IPS DF 4.7 (cell line): Measurements from ENCODE around the gene DCAF5.
"Not testable (repeated sequence)": the region's sequence is repeated elsewhere in the genome, so short reads cannot be mapped to it uniquely, and the experiment has no call there.

ENCODE experiments used
- DNase-seq: peaks from one replicate; pipeline ENCODE4 v3.0.0-alpha.2; 2013; ENCODE audit warnings: low spot score; ENCODE audit errors: extremely low read depth

The DCAF5 gene

DNA sequence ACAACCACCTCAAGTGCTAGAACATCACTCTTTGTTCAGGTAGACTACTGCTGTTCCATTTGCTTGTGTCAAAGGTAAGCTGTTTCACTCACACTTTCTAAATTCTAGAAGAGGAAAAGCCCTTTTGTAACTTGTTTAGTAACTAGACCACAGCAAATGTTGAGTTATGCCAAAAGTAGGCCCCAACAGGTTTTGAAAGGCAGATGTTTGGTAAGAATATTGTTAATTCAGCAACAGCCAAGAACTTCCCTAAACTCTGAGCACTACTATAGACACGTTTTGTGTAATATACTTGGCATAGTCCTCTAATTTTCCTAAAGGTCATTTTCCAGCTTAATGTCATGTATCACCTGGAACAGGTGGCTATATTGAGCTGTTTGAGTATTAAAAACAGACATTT is 79.0 kb downstream of the DCAF5 start:
- no peak for DNase-seq

DNA sequence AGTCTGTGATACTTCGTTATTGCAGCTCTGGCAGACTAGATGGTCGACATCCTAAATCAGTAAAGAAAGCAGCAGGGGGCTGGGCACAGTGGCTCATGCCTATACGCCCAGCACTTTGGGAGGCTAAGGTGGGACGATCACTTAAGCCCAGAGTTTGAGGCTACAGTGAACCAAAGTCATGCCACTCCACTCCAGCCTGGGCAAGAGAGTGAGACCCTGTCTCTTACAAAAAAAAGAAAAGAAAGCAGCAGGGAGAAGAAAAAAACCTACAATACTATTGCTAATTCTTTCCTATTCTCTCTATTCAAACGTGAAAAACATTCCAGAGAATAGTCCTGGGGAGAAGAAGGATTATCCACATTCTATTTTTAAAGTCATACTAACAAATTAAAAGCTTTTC is 79.5 kb downstream of the DCAF5 start:
- DNase-seq = no peak

DNA sequence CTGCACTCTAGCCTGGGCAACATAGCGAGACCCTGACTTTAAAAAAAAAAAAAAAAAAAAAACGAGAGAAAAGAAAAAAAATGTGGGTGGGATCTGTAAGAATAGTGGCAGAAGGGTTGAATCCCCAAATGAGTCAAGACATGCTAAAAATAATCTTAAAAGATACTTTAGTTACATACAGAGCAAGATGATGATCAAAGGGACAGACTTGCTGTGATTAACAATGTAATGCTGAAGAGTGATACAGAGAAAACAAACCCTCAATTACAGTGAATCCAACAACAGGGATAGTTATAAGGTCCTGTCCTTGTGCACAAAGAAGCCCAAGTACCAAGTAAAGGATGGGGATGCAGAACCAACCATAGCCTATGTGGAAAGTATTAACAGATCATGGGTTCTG is 80.3 kb downstream of the DCAF5 start:
- DNase-seq = no peak

DNA sequence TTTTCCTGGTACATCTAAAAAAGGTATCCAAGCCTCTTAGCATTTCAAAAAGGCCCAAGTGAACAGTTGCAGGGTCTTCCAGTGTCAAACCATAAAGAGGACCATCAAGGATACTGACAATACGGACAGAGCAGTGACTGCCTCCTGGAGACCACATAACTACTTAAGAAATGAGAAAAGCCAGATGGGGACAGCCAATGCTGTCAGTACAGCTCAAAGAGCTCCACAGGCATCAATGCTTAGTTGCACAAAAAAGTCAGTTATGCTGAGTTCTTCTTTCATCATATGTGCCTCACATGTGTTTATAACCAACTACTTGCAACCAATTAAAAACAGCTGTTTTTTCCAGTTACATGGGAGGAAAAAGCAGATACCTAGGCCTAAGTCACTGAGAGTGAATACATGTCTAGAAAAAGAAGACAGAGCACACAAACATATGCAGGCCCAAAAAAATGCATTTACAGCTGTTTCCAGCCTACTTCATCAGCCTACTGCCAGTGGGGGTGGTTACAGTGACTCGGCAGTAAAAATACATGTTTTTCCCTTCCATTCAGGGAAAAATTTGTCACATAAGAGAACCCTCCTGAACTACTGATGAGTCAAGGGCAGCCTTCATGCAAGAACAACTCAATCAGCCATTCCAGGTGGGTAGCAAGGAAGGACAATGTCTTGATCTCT is 84.0 kb downstream of the DCAF5 start:
- no peak for DNase-seq

DNA sequence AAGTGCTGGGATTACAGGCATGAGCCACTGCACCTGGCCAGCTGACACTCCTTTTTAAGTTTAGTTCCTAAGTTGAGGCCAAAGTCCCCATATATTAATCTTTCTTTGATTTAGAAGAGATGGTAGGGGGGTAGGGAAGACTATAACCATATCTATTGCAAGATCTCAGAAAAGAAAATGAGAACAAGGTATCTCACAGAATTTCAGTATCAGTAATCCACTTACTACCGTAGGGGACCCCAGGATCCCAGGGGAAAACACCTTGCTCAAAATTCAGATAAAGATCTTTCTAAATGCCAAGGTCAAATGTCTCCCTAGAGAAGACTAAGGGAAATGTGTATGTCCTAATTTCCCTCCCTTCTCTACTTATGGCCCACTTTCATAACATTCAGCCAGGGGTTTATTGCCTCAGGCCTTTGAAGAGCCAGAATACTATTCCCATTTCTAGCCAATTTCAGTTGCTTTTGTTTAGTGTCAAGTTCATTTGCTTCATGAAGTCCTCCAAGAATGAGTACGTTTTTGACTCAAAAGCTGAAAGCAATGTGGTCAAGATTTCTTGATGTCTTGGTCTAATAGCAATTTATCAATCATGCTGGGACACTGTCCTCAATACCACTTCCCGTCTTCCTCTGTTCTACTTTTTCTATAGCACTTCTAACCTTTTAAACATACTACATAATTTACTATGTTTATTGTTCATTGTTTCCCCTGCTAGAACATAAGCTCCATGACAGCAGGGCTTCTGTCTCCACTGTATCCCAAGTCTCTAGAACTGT is 86.3 kb downstream of the DCAF5 start:
- DNase-seq = no peak

DNA sequence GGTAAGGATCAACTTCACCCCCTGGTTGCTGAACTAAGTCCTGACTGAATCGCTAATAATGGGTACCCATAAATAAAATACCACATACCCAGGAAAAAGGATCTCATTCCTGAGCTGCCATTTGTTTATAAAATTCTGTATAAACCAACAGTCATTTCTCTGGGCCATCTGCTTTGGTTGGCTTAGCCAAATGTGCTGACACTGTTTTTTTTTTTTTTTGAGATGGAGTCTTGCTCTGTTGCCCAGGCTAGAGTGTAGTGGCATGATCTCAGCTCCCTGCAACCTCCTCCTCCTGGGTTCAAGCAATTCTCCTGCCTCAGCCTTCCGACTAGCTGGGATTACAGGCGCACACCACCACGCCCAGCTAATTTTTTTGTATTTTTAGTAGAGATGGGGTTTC is 87.0 kb downstream of the DCAF5 start:
- not testable (repeated sequence) for DNase-seq

DNA sequence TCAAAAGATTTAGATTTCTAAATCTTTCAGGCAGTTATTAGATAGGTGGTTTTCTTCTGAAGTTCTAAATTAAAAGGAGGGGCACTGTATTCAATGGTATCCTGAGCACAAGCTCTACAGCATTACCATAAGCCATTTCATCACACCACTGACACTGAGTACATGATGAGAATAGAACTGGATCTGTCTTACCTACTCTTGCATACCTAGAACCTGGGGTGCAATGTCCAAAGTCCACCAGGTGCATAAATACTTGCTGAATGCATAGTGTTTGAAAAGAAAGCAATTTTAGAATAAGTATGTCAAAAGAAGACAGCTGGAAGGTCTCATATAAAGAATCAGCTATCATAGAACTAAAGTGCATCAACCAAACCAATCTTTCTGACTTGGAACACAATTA is 88.3 kb downstream of the DCAF5 start:
- no peak for DNase-seq

DNA sequence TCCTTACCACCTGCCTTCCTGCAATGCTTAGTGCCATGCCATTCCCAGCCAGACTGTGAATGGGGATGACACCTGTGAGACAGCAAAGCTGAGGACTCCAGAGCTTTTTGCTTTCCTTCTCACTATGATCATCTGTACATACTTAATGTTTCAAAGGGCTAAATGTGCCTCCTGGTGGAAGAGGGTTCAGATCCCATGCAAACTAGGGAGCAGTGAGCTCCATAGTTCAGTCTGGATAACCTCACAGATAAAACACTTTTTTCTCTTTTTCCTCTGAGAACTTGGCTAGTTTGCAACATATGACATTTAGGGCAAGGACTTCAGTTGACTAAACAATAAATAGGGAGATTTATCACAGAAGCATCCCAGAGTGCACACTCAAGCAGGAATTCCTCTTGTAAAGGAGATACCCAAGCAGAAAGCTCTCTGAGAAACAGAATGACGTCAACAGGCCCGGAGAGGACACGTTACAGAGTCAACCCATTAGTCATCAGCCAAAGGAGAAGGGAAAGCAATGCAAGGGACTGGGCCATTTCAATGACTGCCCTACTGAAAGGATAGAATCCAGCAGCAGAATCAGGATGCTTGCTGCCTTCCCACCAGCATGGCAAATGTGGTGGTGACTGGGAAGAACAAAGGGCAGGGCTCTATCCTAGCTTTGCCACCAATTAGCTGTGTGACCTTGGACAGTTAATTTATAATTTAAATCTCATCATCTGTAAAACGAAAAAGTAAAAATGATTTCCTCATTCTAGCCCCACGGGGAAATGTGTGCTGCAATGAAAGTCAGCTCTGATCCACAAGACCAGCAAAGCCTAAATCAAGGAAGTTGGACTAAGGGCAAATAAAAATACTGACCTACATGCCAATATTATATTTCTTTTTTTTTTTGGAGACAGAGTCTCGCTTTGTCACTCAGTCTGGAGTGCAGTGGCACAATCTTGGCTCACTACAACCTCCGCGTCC is 93.0 kb downstream of the DCAF5 start:
- DNase-seq = no peak

DNA sequence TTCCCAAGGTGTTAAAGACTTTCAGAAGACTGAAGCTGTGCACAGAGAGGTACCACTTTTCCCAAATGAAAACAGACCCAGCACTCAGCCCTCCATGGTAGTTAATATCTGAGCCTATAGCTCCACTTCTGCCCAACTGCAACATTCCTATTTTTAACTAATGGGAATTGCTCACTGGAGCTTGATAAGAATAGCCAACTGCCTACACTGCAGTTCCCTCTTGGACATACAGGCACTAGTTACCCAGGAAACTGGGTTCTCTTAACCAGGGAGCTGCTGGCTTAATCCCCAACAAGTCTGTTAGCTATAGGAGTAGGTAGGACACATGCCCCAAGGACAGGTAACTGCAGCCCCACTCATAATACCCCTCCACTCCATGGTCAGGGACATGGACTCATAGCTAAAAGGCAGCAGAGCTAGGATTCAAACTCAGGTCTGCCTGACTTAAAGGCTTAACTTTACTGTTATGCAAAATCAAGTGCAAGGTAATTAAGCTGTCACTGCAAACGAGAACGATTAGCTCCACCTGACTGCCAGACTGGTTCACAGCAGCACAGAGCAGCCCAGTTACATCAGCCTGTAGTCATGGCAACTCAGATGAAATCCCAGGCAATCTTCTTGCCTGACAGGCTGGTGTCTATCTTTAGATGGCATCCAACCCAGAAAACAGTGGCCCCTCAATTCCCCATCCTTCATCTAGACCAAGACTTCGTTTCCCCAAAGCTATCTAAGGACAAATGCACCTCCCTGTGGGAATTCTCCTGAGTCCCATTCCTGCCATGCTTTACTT is 96.7 kb downstream of the DCAF5 start:
- DNase-seq = no peak

DNA sequence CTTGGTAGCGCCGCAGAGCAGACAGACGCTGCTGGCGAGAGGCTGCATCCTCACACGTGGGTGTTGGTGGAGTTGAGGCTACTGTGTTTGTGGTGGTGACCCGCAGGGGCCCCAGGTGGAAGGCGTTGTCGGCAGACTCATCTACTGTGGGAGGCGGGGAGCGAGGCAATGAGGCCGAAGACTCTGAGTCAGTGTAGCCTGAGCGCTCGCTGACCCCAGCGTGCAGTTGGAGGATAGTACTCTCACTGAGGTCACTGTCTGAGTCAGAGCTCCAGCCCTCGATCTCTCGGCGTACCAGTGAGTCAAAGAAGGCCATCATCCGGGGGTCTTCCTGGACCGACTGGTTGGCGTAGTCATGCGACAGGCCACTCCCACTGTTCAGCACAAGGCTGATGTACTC is 97.8 kb downstream of the DCAF5 start:
- no peak for DNase-seq

DNA sequence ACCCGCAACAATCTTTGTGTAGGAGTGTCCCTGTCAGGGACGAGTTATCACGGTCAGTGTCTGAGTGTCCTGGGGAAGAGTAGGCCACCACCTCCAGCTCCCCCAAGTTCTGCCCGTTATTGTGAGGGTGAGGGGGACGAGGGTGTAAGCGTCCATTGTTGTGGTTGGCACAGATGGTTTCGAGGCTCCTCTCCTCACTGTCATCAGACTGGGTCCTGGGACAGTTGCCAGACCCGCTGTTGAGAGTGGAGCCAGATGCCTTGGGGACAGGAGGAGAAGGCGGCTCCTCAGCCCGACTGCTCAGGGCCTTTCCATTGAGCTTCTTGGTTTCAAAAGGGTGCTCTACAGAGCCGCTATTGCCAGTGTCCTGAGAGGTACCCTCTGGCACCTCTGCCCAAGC is 98.9 kb downstream of the DCAF5 start:
- DNase-seq = no peak

DNA sequence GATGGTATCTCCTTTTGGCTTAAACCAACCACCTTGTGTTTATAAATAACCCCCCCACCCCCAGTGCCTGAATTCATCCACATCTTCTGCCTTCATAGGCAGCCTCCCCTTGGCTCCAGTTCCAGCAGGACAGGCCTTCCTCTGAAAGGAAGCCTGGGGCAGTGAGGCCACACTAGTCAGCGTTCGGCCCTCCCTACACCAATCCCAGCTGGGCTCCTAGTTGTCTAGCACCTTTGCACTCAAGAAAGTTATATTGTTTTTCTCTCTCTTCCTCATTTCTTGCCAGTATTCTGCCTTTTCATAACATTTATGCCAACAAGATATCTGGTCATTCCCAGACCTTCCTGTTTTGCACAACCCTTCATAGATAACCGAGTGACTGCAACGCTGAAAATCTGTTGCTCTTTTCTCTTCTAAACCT is 100.7 kb downstream of the DCAF5 start:
- no peak for DNase-seq

DNA sequence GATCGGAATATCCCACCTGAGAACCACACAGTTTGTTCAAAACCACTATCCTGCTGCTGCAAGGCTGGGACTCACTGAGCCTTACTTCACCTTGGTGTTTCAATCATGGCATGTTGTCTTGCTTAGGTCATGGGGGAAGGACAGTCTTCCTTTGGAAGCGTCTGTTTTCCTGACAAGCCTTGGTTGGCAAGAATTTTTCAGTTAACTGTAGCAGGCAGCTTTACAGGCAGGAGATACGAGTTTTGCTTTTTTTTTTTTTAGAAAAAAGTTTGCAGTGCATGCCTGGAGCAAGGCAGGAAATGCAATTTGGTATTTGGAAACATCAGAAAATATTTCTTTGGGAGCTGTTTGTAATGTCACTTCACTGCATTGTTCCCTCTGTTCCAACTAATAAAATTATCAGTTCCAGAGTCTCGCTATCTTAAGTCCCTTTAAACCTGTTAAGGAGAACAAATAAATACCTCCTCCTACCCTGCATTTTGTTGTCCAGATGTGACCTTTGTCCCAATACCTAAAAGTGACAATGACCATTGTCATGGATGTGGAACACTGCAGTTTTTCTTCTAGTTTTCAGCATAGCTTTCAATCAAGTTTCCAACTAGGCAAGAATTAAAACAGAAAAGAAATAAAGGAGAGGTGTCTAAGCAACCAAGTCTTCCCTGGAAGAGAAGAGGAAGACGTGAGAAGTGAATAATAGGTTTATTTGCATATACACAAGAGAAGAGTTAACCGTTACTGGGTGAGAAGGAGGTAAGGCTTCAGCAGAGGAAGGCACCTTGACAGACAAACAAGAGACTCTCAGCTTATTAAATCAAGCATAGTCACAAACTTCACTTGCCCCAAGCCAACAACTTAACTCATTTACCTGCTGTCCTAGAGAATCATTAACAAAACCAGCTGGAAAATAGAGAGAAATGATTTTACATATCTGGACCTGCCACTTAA is 102.4 kb downstream of the DCAF5 start:
- DNase-seq = no peak

DNA sequence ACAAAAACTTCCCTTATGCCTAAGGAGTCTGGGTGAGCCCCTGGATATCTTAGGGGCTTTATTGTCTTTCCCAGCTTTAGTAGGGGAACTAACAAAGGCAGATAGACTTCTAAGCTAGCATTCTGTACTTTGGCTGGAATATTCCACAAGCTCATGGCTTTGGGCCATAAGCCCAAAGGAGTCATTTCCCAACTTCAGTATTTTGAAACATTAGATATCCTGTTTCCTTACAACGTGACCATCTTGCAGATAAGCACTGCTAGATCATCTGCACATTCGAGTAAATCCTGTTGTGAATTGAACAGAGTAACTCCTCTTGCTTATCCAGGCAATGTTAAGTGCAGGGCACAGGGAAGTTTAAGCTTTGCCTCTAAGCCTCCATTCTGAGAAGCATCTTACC is 103.2 kb downstream of the DCAF5 start:
- no peak for DNase-seq

DNA sequence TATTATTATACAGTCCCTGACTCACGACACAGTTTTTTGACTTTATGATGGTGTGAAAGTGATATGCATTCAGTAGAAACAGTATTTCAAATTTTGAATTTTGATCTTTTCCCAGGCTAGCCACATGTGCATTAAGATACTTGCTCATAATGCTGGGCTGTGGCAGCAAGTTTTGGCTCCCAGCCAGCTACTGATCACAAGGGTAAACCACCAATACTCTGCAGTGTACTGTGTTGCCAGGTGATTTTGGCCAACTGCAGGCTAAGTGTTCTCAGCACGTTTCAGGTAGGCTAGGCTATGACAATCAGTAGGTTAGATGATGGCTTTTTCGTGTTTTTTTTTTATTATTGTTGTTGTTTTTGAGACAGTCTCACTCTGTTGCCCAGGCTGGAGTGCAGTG is 104.5 kb downstream of the DCAF5 start:
- DNase-seq = no peak

DNA sequence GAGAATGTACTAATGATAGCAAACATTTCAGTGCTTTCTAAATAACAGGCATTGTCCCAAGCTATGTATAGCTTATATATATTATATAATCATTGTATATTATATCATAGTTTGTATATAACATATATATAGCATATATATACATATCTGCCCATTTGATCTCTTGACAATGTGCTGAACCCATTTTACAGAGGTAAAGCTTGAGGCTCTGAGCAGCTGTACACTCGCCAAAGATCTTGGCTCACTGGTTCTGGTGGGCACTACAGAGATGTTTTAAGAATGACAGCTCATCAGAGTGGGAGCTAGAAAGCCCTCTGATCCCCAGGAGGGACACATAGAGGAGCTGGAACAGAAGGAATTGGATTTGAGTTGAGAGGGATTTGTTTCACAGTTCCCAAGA is 105.7 kb downstream of the DCAF5 start:
- no peak for DNase-seq

DNA sequence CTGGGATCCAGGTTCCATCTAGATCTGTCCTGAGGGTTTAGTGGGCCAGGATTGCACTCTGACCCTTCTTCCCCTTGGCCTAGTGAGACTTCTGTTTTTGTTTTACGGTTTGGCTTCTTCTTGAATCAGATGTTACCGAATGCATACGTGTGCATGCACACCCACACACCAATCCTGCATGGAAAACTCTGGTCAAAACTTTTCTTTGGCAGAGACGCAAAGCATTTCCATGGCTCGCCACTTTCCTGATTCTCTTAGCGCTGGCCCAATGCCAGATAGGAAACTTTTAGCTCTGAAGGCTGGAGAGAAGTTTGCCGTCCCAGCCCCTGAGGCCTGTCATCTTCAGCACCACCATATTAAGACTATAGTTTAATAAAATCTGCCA is 106.5 kb downstream of the DCAF5 start:
- DNase-seq = no peak

DNA sequence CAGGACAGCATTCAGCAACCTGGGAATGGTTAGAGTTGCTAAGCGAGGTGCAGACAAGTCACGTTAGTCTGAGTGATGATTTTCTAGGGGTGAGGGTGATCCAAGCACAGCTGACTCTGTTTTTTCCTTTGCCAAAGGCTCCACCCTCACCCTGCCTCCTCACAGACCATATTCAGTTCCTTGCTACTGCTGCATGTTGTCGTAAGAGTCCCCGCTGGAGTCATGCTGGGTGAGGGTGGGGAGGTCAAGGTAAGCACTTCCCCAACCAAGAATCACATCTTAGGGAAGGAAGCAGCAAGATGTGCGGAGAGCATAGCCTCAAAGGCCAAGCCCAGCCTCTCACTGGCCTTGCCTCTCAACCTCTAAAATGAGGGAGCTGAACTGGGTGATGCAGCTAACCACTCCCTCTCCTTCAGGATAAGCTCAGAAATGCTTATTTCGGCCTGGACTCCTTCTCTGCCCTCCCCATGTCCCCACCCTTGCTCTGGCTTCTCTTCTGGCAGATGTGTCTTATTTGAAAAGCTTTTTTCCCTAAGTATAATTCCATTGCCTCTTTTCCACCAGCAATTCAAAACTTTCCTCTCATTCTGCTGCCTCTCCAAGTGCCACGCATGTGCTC is 107.0 kb downstream of the DCAF5 start:
- no peak for DNase-seq

DNA sequence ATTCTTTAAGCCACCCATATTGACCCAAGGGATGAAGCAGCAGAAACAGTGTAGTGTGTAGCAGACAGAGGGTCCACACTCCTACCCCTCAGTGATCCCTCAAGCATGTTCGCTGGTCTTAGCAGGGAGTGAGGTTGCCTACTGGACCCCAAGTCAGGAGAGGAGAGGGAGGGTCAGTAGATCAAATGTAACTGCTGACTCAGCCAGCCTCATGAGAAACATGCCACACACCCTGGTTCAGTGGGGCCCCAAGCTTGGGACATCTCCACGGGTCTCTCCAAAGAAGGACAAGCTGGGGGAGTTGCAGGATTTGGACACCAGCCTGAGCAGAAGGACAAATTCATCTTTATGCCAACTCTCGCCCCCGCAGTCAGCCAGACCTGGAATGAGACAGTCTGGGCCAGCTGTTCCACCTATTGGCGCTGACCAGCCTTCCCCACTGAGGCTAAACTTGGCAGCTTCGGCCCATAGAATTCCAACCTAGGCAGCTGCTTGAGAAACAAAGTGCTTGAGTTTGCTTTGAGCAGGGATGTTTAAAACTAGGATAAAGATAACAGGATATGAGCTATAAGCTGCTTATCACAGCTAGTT is 107.9 kb downstream of the DCAF5 start:
- no peak for DNase-seq
